Skeletal muscle cell (primary cell): ENCODE data around the gene SLC27A1.
"Not testable (repeated sequence)": the region's sequence is repeated elsewhere in the genome, so short reads cannot be mapped to it uniquely, and the experiment has no call there.

ENCODE experiments used
- DNase-seq: peaks from one replicate; pipeline ENCODE4 v3.0.0-alpha.2; 2010; ENCODE audit warnings: low read depth
- H3K4me3 ChIP-seq: 2 replicates; pipeline ENCODE4 v1.5.1; 2011; ENCODE audit warnings: low read depth, mild to moderate bottlenecking, control low read depth, low read length, moderate library complexity

The SLC27A1 gene

GRCh38 chr19:17455308-17456123 lies 14.8 kb upstream of the SLC27A1 start:
- no peak overlapping the region for H3K4me3 ChIP-seq
- no peak for DNase-seq

GRCh38 chr19:17456127-17456526 lies 14.2 kb upstream of the SLC27A1 start:
- H3K4me3 ChIP-seq, result no peak overlapping the region
- DNase-seq, result no peak

GRCh38 chr19:17457616-17458015 lies 12.7 kb upstream of the SLC27A1 start:
- no peak for DNase-seq
- H3K4me3 ChIP-seq, result no peak overlapping the region

GRCh38 chr19:17458970-17459369 lies 11.4 kb upstream of the SLC27A1 start:
- no peak overlapping the region for H3K4me3 ChIP-seq
- DNase-seq, result no peak

- no peak for DNase-seq
- no peak within 1 kb of the TSS for H3K4me3 ChIP-seq
These were observed 9.7 kb upstream of the SLC27A1 start, which contains the start of gene NXNL1 for GRCh38 chr19:17460372-17461230. NXNL1 (minus strand) TSS chr19:17460926; CDS start chr19:17460869, 57 bp downstream.

GRCh38 chr19:17466487-17466850 lies 3.9 kb upstream of the SLC27A1 start:
- no peak overlapping the region for H3K4me3 ChIP-seq

GRCh38 chr19:17467471-17468301 lies 2.6 kb upstream of the SLC27A1 start:
- DNase-seq, result no peak
- no peak overlapping the region for H3K4me3 ChIP-seq

More at GRCh38 chr19:17466487-17466850, 3.9 kb upstream of the SLC27A1 start:
- no peak for DNase-seq

GRCh38 chr19:17468302-17469091 lies 1.8 kb upstream of the SLC27A1 start:
- H3K4me3 ChIP-seq, result peak overlapping the region; percentile 67
- no peak for DNase-seq

GRCh38 chr19:17469092-17469480 lies 1.2 kb upstream of the SLC27A1 start:
- H3K4me3 ChIP-seq, result peak overlapping the region; percentile 67
- DNase-seq, result no peak

- peak overlapping the region; percentile 67 for H3K4me3 ChIP-seq
- DNase-seq, result peak; percentile 88
These were observed 750 bp upstream of the SLC27A1 start for GRCh38 chr19:17469481-17470067.

- DNase-seq, result no peak
- H3K4me3 ChIP-seq, result peak overlapping the region; percentile 67
These were observed 1.2 kb downstream of the SLC27A1 start for GRCh38 chr19:17471410-17472125.

- DNase-seq, result no peak
- H3K4me3 ChIP-seq, result no peak overlapping the region
These were observed 2.7 kb downstream of the SLC27A1 start for GRCh38 chr19:17473041-17473440.

GRCh38 chr19:17475011-17475540 lies 4.8 kb downstream of the SLC27A1 start:
- not testable (repeated sequence) for DNase-seq, H3K4me3 ChIP-seq

GRCh38 chr19:17475541-17476115 lies 5.3 kb downstream of the SLC27A1 start:
- DNase-seq, result no peak
- no peak overlapping the region for H3K4me3 ChIP-seq

- no peak overlapping the region for H3K4me3 ChIP-seq
- no peak for DNase-seq
These were observed 9.0 kb downstream of the SLC27A1 start for GRCh38 chr19:17479325-17479791.

- no peak for DNase-seq
- no peak overlapping the region for H3K4me3 ChIP-seq
These were observed 11.7 kb downstream of the SLC27A1 start for GRCh38 chr19:17481986-17482385.

GRCh38 chr19:17482877-17483604 lies 12.7 kb downstream of the SLC27A1 start:
- H3K4me3 ChIP-seq, result no peak overlapping the region
- DNase-seq, result no peak
